ENCODE measurements around the gene ARHGAP31.

- TF ChIP-seq CTCF (IDR thresholded peaks at IDR 0.05; ENCODE audit: low read depth, low read length), result no peak
- no peak for TF ChIP-seq MAX (IDR thresholded peaks at IDR 0.05; ENCODE audit: low read depth, low read length)
Measured at GRCh38 chr3:119418641-119419040, 124.5 kb downstream of the ARHGAP31 start.
